HG02798 (cell line): ENCODE data around the gene SPRR2B.
"Not testable (repeated sequence)": the region's sequence is repeated elsewhere in the genome, so short reads cannot be mapped to it uniquely, and the experiment has no call there.

Experiments used
- ATAC-seq: cut with Tn5 transposase; IDR thresholded peaks from one replicate; pipeline ENCODE4 v1.9.1; 2021; ENCODE audit warnings: mild to moderate bottlenecking; ENCODE audit not compliant: unreplicated experiment, poor library complexity

The SPRR2B gene

GRCh38 chr1:153071511-153071910 lies at the start of gene SPRR2B:
TSS of gene SPRR2B (minus strand) at chr1:153071611. CDS start at chr1:153070839, 772 bp downstream.
- no peak for ATAC-seq

GRCh38 chr1:153120945-153121344 lies 49.5 kb upstream of the SPRR2B start:
- ATAC-seq: no peak

GRCh38 chr1:153119491-153119971 lies 48.1 kb upstream of the SPRR2B start:
- no peak for ATAC-seq

GRCh38 chr1:153115264-153115663 lies 43.9 kb upstream of the SPRR2B start:
- not testable (repeated sequence) for ATAC-seq

GRCh38 chr1:153113416-153113815 lies 42.0 kb upstream of the SPRR2B start, which contains the start of gene SPRR2F:
TSS of gene SPRR2F (minus strand) at chr1:153113516. CDS start at chr1:153112733, 783 bp downstream.
- no peak for ATAC-seq

GRCh38 chr1:153112454-153112853 lies 41.0 kb upstream of the SPRR2B start:
- ATAC-seq: not testable (repeated sequence)

GRCh38 chr1:153100245-153100644 lies 28.8 kb upstream of the SPRR2B start:
- no peak for ATAC-seq

- no peak for ATAC-seq
Observed at GRCh38 chr1:153099461-153100045, 28.1 kb upstream of the SPRR2B start.

GRCh38 chr1:153095764-153096163 lies 24.4 kb upstream of the SPRR2B start:
- ATAC-seq: no peak

GRCh38 chr1:153094426-153094825 lies 23.0 kb upstream of the SPRR2B start, which contains the start of gene SPRR2E:
TSS of gene SPRR2E (minus strand) at chr1:153094526. CDS start at chr1:153093751, 775 bp downstream.
- ATAC-seq: no peak

- no peak for ATAC-seq
Observed at GRCh38 chr1:153087652-153088051, 16.2 kb upstream of the SPRR2B start.

- ATAC-seq: no peak
Observed at GRCh38 chr1:153081736-153082135, 10.3 kb upstream of the SPRR2B start.

GRCh38 chr1:153072806-153073726 lies 1.7 kb upstream of the SPRR2B start:
- no peak for ATAC-seq

GRCh38 chr1:153070243-153070642 lies 1.2 kb downstream of the SPRR2B start:
- no peak for ATAC-seq

GRCh38 chr1:153058826-153059784 lies 12.3 kb downstream of the SPRR2B start:
- ATAC-seq: no peak

- ATAC-seq: no peak
Observed at GRCh38 chr1:153058154-153058553, 13.3 kb downstream of the SPRR2B start.

- ATAC-seq: no peak
Observed at GRCh38 chr1:153057375-153057774, 14.0 kb downstream of the SPRR2B start, which contains the start of gene SPRR2A. TSS of gene SPRR2A (minus strand) at chr1:153057512. CDS start at chr1:153056735, 777 bp downstream.

- ATAC-seq: not testable (repeated sequence)
Observed at GRCh38 chr1:153056111-153056510, 15.3 kb downstream of the SPRR2B start.

- ATAC-seq: no peak
Observed at GRCh38 chr1:153049211-153049610, 22.2 kb downstream of the SPRR2B start.
